ENCODE measurements around the gene ECE1.

The ECE1 gene

DNA sequence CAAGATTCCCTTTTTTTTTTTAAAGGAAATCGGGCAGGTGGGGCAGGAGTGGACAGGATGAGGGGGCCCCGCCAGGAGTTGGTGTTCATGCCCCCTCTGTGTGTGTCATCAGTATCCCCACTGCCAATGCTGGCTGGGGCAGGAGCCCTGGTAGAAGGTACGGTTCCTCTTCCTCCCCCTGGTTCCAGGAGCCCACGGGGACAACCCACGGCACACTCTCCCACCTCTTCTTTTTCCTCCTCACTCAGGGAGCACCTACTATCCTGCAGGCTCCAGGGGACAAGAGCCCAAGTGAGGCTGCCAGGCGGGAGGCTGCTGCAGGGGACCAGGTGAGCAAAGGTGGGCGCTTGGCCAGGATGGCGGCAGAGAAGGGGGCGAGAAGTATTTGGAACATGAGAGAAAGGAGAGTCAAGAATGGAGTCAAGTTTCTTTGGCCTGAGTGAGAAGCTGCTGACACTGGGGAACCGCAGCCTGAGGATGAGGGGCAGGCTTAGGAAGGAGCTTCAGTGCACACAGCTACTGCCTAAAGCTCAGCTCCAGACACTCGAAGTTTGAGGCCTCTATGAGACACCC is 26.5 kb downstream of the ECE1 start:
- TF ChIP-seq, protein P1, sequence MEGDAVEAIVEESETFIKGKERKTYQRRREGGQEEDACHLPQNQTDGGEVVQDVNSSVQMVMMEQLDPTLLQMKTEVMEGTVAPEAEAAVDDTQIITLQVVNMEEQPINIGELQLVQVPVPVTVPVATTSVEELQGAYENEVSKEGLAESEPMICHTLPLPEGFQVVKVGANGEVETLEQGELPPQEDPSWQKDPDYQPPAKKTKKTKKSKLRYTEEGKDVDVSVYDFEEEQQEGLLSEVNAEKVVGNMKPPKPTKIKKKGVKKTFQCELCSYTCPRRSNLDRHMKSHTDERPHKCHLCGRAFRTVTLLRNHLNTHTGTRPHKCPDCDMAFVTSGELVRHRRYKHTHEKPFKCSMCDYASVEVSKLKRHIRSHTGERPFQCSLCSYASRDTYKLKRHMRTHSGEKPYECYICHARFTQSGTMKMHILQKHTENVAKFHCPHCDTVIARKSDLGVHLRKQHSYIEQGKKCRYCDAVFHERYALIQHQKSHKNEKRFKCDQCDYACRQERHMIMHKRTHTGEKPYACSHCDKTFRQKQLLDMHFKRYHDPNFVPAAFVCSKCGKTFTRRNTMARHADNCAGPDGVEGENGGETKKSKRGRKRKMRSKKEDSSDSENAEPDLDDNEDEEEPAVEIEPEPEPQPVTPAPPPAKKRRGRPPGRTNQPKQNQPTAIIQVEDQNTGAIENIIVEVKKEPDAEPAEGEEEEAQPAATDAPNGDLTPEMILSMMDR (IDR thresholded peaks at IDR 0.05; ENCODE audit: low read depth, low read length) = no peak
- DNase-seq (ENCODE audit: extremely low read depth, low read depth) = no peak

DNA sequence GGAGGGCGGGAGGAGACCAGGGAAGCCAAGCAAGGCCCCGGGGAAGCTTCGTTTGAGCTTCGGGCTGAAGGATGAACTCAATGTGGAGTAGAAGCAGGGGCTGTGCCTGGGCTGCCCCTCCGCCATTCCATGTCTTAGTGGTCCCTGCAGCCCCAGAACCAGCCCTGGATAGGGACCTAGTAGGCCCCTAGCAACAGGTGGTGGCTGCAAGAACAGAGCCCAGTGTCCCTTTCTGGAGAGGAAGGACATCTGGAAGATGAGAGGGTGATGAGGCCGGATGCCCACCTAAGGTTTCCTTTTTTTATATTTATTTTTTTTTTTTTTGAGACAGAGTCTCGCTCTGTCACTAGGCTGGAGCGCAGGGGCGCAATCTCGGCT is 27.2 kb downstream of the ECE1 start:
- TF ChIP-seq, protein P1 (IDR thresholded peaks at IDR 0.05; ENCODE audit: low read depth, low read length) = no peak
- no peak for DNase-seq (ENCODE audit: extremely low read depth, low read depth)

DNA sequence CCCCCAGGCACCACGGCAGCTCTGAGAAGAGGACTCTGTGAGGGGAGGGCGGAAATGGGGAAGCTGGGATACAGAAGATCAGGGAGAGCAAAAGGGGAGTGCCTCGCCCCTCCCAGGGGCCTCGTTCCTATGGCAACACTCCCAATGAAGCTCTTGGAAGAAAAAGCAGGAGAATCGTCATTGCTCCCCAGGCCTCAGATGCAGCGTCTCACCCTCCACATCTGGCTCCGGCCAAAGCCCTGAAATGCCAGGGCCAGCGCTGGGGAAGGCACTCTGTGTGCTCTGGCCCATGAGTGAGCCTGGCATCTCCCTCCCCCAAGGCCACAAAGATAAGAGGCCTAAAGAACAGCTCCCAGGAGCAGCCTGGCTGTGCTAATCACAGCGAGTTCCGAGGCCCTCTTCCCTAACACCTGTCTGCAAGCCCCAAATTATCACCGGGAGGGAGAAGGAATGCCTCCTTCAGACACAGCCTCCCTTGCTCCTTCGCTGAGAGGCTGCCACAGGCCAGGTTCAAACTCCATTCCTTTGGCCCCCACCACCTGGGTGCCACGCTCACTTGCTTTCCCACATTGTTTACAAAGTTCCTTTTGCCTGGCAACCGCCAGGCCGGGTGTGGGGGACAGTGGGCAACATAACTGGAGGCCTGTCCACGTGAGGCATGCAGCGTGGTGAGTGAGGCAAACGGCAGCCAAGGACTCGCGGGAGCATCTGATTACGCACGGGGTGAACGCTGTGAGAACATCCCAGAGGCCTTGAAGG is 27.8 kb downstream of the ECE1 start:
- TF ChIP-seq, protein P1 (IDR thresholded peaks at IDR 0.05; ENCODE audit: low read depth, low read length) = no peak
- DNase-seq (ENCODE audit: extremely low read depth, low read depth) = peak; percentile 85

GRCh38 chr1:21261551-21262292 is 28.5 kb downstream of the ECE1 start:
- TF ChIP-seq, protein P1 (IDR thresholded peaks at IDR 0.05; ENCODE audit: low read depth, low read length) = no peak
- peak; percentile 91 for DNase-seq (ENCODE audit: extremely low read depth, low read depth)

GRCh38 chr1:21260405-21261125 is 29.7 kb downstream of the ECE1 start:
- DNase-seq (ENCODE audit: extremely low read depth, low read depth) = no peak
- TF ChIP-seq, protein P1 (IDR thresholded peaks at IDR 0.05; ENCODE audit: low read depth, low read length) = no peak

DNA sequence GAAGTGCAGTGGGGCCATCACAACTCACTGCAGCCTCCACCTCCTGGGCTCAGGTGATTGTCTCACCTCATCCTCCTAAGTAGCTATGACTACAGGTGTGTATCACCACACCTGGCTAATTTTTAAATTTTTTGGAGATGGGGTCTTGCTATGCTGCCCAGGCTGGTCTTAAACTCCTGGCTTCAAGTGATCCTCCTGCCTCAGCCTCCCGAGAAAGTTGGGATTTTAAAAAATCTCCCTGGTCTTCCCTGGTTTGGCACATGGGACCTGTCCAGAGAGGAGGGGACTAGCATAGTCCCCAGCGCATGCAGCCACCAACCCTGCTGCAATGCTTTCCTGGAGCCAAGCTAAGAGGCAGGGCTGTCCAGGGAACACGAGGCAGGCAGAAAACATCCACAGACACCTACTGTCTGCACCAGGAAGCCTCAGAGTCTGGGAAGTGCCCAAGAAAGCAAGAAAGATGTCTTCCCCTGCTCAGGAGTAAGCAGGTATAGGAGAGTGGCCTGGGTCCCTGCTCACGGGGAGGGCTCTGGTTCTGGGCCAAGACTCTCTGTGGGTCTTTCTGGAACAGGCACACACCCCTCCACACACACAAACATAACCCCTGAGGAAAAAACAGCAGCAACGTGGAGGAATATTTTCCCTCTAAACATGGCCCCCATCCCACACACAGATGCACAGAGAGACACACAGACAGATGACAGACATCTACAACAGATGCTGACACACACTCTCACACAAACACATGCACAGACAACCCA is 30.8 kb downstream of the ECE1 start:
- no peak for DNase-seq (ENCODE audit: extremely low read depth, low read depth)
- TF ChIP-seq, protein P1 (IDR thresholded peaks at IDR 0.05; ENCODE audit: low read depth, low read length) = no peak
